Measurements from ENCODE around the gene CRHR1.

The CRHR1 gene

GRCh38 chr17:45759761-45760160 lies 24.4 kb upstream of the CRHR1 start:
- no peak for DNase-seq

GRCh38 chr17:45761957-45762565 lies 22.1 kb upstream of the CRHR1 start:
- no peak for DNase-seq

GRCh38 chr17:45763182-45763581 lies 20.9 kb upstream of the CRHR1 start:
- DNase-seq, result no peak

- no peak for DNase-seq
These were observed 19.6 kb upstream of the CRHR1 start for GRCh38 chr17:45764479-45764878.

DNA sequence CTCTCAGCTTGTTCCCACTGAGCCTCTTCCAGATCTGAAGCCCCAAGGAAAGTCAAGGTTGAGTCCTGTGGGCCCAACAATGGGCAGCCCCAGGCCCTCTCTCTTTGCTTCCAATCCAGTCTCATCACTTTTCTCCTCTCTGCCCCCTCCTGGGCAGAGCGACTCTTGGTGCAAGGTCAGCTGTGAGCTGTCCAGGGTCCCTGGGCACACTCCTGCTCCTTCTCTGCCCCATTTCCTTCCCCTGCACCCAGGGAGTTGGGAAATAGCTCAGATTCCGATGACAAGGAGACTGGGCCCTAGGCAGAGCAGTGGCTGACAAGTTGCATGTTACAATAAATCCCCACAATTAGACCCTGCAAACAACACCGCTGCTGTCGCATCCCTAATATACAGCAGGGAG lies 16.1 kb upstream of the CRHR1 start:
- no peak for DNase-seq

GRCh38 chr17:45770632-45771270 lies 13.4 kb upstream of the CRHR1 start:
- no peak for DNase-seq

DNA sequence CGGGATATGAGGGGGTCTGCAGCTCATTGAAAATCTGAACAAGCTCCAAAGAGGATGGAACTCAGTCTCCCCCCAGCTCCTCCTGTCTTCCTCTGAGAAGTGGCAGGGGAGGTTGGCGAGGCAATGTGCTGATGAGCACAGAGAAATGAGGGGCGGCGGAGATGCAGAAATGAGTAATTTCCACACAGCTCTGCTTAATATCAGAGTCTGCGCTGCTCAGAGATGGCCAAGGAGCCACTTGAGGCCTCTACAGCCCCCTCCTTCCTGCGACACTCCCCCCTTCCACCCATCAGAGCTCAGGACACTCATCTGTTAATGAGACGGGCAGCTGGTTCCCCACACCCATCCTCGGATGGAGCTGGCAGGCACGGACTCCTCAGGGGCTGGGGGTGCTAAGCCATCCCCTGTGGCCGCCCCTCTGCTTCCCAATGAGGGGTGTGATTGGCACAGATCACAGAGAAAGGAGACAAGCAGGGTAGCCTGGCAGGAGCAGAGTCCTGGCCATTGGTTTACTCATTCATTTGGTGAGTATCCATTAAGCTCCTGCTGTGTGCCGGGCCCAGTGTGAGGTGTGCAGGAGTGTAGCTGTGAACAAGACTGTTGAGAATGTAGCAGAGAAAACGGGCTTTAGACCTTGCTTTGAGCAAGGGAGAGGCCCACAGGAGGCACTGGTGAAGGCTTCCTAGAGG lies 12.7 kb upstream of the CRHR1 start:
- no peak for DNase-seq

DNA sequence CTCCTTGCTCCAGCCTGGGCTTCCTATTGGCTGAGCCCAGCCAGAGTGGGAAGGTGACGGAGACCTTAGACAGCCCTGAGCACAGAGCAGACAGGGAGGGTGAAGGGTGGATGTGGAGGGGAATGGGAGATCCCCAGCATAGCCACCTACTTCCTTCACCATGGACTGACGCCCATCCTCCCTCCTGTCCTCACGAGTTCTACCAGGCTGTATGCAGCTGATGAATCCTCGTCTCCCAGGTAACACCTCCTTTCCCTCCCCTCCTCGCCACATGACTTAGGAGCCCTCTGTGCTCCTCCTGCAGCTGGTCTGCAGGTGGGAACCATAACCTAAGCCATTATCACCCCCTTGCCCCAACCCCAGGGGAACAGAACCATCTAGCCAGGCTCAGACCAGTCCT lies 9.0 kb upstream of the CRHR1 start:
- DNase-seq, result no peak

DNA sequence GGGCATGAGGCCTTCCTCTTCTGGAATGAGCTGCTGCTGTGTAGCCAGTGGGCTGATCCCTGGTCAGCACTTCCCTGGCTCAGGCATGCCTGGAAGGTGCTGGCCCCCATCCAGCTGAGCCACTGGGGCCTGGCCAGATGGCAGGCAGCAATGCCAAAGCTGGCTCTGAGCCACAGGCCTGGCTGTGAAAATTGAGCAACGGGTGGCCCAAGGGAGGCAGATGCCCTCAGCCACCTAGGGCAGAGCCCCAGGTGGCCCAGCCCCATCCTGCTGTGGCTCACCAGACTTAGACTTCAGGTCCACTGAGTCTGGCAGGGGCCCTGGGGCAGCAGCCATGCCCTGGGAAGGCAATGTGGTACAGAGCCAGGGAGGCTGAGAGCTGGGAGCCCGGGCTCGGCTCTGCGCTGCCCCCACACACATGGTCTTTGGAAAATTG lies 8.5 kb upstream of the CRHR1 start:
- no peak for DNase-seq

- no peak for DNase-seq
These were observed 7.2 kb upstream of the CRHR1 start for GRCh38 chr17:45776896-45777295.

DNA sequence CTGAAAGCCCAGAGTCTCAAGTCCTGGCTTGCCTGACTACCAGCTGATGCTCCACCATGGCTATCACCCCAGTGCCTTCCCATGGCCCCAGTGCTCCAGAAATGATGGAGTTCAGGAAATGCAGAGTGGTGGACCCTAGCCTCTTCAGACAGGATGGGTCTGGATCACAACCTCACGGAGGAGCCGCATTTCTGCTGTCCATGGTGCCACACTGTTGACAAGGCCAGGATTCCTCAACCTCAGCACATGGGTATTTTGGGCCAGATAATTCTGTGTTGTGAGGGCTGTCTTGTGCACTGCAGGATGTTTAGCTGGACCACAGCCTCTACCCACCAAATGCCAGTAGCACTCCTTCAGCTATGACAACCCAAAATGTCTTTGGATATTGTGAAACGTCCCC lies 6.7 kb upstream of the CRHR1 start:
- no peak for DNase-seq

GRCh38 chr17:45780921-45781320 lies 3.2 kb upstream of the CRHR1 start:
- DNase-seq, result no peak

DNA sequence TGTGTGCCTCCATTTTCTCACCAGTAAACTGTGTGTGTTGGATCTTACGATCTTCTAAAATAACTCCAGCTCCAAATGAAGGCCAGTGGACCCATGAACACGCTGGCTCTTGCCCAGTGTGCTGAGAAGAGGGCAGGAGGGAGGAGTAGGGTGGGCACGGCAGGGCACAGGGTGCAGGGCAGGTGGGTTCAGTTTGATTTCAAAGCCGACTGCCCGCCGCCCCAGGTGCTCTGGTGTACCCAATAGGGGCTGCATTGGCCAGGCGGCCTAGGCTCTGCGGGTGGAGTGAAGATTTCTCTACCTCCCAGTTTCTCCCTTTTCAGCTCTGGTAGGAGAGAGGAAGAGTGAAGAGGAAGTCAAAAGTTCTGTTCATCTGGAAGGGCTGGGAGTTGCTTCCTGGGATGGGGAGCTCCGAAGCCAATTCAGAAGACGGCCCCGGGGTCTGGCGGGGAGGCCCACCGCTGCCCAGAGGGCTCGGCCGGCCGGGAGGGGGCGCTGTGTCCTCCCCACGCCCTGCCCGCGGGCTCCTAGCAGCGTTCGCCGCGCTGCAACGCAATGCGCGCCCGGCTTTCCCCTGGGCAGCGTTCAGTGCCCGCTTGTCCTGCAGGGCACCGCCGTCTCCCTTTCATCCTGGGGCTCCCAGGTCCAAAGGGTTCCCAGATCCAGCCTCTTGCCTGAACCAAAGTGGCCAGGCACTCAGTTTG lies 1.1 kb upstream of the CRHR1 start:
- DNase-seq, result peak; percentile 39

GRCh38 chr17:45783593-45784292 lies 377 bp upstream of the CRHR1 start:
- DNase-seq, result no peak

DNA sequence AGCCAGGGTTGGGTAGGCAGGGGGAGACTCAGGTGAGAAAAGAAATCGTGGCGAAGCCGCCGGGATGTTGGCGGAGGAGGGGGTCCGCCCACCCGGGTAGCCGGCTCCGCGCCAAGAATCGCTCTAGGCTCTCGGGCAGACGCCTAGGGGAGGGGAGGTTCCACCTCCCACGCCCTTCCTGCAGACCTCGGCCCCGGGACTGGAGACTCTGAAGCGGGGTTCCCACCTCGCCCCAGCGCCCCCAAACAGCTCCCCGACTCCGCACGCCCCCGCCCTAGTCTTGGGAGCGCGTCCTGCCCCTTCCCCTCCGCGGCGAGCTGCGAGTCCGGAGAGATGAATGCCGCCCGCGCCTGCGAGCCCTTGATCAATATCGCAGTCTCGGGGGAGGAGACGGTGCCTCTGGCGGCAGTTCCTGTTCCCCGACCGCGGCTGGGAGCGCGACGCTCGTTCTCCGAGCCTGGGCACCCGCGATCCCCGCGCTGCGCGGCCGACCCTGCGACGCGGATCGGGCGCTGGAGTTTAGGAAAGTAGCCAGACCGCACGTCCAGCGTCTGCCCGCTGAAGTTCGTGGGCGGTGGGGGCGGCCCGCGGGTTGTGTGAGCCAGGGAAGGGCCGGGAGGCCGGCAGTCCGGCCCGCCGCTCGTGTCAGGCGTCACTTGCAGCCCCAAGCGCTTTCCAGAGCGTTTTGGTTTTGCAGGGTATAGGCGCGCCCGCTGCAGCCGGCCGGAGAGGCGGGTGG lies 790 bp downstream of the CRHR1 start:
- DNase-seq, result peak; percentile 29

DNA sequence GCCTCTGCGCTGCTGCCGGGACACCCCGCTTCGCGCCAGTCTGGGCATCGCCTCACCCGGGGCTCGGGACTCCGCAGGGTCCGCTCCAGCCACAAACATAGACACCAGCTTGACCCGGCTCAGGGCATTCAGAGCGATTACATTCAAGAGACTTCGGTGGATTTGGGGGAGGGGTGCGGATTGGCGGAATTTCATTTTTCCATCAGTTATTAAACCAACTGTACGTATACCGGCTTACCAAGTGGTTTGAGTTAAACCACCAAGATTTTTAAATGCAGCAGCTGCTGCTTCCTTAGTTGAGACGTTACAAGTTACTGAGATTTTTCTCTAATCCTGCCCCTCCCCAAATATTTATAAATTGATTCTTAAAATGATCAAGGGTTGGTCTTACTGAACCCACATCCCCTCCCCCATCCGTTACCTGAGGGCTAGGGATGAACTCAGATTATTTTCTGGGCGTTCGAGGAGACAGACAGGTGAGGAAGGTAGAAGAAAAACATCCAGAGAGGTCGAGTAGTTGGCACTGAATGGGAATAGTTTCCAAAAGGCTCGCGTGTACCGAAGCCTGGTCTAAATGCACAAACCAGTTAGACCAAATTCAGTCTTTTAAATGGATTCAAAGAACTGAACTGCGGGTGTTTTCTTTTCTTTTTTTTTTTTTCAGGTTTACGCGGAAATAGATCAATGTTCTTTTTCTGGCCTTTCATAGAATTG lies 1.5 kb downstream of the CRHR1 start:
- no peak for DNase-seq

DNA sequence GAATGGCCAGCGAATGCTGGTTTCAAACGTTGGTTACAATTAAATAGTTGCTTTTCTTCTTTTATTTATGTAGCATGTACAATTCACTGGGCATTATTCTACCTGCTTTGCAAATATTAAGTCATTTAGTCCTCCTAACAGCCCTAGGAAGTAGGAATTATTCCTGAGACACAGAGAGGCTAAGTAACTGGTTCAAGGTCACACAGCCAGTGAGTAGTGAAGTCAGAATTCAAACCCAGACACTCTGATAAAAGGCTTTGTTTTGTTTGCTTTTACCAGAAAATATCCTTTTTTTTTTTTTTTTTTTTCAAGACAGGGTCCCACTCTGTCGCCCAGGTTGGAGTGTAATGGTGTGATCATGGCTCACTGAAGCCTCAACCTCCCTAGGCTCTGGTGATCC lies 2.2 kb downstream of the CRHR1 start:
- DNase-seq, result no peak

DNA sequence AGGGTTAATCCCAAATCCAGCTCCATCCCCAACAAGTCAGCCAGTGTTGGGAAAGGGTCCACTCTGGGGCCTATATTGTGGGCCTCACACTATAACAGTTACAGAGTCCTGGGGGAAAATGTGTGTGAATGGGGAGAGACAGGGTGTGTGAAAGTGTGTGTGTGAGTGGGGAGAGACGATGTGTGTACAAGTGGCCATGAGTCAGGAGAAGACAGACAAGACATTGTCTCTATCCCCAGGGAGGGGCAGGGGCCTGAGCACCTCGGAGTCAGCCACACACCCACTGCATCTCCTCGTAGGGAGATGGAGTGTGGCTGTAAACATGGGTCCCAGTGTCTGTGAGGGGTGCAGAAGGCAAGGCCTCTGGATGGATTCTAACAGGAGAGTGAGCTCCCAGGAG lies 2.9 kb downstream of the CRHR1 start:
- DNase-seq, result no peak

DNA sequence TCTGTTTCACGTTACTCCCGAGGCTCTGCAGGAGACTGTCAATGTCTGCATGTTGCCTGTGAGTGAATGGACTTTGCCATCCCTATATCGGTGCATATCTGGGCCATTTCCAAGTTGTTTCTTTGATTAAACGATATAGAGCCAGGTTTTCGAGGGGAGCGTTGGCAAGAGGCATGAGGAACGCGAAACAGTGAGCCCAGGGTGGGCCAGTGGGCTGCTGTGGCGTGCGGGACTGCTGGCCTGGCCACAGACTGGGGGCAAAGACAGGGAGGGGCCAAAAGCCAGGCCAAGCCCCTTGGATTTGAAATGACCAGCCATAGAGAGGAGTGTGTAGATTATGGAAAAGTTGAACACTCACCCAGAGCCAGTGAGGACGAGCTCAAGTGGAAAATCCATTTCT lies 3.5 kb downstream of the CRHR1 start:
- DNase-seq, result no peak

- no peak for DNase-seq
These were observed 3.9 kb downstream of the CRHR1 start for GRCh38 chr17:45788057-45788456.

DNA sequence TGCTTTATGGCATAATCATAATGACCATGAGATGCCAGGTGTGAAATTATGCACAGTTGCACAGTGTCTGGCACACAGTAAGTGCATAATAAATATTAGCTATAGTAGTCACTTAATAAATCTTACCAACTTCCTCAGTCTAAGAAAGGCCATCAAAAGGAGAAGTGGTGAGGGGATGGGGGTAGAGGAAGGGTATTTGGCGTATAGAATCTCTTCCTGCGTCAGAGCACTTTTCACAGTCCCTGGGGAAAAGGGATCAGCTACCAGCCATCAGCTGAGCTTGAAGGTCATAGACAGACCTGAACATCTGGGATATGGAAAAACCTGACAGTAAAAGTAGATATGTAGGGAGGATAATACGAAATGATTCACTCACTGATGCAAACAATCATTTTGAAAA lies 5.8 kb downstream of the CRHR1 start:
- DNase-seq, result no peak
